CD4-positive, alpha-beta T cell treated with Interleukin-21 for 1 hour (primary cell): ENCODE data around the gene ERICH4.
"Not testable (repeated sequence)": the region's sequence is repeated elsewhere in the genome, so short reads cannot be mapped to it uniquely, and the experiment has no call there.

Experiments
- DNase-seq: peaks from one replicate; pipeline ENCODE4 v3.0.0-alpha.2; 2020

The ERICH4 gene

DNA sequence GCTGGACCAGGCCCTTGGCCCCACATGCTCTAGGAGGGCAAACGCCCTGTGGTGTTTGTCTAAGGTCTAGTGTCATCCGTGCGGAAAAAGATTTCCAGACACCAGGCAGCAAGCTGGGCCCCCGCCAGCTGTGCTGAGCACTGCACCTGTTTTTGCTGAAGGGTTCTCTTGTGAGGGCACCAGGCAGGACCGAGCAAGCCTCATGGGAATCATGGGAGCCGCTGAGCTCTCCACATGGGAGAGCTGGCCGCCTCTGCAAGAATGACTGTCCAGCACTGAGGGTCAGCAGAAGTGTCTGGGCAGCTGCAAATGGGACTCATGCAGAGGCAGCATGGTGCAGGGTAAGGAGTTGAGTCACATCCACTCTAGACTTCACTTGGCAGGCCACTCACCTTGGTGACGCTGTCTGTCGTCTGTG, 27.8 kb upstream of the ERICH4 start:
- no peak for DNase-seq

DNA sequence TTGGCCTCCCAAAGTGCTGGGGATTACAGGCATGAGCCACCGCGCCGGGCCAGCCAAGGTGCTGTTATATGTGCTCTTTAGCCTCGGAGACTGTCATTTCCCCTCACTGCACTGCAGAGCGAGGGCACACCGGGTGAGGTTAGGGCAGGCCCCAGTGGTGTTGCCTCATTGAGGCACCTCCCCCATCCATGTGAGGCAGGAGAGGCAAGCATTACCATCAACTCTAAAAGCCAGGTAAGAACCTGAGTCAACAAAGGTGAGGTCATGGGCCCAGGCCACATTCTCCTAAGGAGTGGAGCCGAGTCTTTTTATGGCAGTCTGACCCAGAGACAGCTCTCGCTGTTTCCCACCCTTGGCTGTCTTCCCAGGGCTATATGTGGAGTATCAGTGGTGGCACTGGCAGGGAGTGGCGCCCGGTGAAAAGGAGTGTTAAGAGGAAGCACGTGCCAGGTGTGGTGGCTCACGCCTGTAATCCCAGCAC, 26.7 kb upstream of the ERICH4 start:
- no peak for DNase-seq

DNA sequence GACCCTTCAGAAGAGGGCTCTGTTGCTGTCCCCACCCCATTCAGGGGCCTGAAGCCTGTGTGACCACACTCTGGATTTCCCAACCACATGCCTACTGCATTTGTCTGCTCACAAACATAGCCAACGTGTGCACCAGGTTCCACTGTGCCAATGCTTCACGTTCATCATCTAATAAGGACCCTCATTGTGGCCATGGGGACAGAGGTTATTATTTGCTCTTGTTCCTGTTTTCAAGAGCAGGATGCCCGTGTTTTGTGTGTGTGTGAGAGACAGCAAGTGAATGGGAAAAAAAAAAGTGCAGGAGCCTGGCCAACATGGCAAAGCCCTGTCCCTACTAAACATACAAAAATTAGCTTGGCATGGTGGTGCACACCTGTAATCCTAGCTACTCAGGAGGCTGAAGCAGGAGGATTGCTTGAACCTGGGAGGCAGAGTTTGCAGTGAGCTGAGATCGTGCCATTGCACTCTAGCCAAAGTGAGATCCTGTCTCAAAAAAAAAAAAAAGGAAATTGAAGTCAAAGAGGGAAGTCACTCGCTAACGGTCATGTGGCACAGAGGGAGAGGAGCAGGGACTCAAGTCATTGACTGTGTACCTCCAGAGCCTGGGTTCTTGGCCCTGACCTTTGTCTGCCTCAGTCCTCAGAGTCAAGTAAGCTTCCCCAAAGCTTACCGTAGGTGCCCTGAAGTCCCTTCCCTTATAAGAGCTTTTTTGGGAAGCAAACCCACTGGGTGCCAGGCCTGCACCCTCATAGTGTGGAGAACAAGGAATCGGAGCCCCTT, 22.7 kb upstream of the ERICH4 start:
- DNase-seq = no peak

DNA sequence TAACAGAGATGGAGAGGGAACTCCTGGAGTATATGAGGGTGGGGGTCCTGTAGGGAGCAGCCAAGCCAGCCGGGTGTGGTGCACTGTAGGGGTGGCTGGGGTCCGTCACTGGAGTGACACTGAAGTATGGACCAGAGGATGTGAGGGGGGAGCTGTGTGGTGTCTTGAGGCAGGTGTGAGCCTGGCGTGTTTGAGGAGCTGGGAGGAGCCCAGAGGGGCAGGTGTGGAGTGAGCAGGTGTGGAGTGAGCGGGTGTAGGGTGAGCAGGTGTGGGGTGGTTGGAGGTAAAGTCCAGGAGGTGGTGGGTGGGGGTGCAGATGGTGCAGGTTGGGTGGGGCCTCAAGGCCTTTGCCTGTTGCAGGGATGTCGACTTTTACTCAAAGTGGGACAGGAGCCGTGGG, 21.6 kb upstream of the ERICH4 start:
- DNase-seq = no peak

DNA sequence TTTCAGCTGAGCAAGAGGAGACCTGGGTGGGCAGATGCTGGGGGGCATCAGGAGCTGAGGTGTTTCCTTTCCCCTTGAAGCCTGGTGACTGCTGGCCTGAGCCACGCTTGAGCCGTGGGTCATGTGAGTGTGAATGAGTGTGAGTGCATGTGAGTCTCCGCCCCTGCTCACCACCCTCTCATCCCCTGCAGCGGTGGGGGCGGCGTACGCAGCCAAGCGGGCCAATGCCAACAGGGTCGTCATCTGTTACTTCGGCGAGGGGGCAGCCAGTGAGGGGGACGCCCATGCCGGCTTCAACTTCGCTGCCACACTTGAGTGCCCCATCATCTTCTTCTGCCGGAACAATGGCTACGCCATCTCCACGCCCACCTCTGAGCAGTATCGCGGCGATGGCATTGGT, 21.0 kb upstream of the ERICH4 start:
- no peak for DNase-seq

DNA sequence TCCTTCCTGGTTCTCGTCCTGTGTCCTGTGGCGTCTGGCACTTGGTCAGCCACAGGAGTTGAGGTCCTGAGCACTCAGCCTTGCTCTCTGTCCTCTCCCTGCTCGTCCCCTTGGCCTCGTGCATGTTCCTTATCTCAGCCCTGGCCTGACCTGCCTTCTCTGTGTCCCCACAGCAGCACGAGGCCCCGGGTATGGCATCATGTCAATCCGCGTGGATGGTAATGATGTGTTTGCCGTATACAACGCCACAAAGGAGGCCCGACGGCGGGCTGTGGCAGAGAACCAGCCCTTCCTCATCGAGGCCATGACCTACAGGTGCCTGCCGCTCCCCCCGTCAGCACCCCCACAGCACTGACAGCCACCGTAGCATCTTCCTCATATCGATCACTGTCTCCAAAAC, 20.5 kb upstream of the ERICH4 start:
- DNase-seq = no peak

DNA sequence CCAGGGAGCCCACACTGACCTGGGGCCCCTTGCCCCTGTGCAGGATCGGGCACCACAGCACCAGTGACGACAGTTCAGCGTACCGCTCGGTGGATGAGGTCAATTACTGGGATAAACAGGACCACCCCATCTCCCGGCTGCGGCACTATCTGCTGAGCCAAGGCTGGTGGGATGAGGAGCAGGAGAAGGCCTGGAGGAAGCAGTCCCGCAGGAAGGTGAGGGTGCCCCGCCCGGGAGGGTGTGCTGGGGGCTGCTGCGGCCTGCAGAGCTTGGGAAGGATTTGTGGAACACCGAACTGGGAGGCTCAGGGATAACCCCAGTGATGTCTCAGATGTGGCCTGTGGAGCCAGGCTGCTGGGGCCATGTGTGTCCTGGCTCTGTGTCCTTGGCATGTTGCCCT, 20.0 kb upstream of the ERICH4 start:
- DNase-seq = no peak

DNA sequence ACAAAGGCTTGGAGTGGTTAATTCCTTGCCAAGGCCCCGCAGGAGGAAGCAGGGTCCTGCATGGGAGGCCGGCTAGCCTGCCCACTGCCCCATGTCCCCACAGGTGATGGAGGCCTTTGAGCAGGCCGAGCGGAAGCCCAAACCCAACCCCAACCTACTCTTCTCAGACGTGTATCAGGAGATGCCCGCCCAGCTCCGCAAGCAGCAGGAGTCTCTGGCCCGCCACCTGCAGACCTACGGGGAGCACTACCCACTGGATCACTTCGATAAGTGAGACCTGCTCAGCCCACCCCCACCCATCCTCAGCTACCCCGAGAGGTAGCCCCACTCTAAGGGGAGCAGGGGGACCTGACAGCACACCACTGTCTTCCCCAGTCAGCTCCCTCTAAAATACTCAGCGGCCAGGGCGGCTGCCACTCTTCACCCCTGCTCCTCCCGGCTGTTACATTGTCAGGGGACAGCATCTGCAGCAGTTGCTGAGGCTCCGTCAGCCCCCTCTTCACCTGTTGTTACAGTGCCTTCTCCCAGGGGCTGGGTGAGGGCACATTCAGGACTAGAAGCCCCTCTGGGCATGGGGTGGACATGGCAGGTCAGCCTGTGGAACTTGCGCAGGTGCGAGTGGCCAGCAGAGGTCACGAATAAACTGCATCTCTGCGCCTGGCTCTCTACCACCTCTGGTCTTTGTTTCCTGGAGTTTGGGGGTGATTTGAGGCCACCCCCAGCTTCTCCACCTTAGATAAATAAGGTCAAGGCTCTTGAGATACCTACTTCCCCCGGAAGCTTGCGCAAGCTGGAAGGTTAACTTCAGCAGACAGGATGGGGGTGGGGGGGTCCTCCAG, 18.4 kb upstream of the ERICH4 start:
- DNase-seq = no peak

DNA sequence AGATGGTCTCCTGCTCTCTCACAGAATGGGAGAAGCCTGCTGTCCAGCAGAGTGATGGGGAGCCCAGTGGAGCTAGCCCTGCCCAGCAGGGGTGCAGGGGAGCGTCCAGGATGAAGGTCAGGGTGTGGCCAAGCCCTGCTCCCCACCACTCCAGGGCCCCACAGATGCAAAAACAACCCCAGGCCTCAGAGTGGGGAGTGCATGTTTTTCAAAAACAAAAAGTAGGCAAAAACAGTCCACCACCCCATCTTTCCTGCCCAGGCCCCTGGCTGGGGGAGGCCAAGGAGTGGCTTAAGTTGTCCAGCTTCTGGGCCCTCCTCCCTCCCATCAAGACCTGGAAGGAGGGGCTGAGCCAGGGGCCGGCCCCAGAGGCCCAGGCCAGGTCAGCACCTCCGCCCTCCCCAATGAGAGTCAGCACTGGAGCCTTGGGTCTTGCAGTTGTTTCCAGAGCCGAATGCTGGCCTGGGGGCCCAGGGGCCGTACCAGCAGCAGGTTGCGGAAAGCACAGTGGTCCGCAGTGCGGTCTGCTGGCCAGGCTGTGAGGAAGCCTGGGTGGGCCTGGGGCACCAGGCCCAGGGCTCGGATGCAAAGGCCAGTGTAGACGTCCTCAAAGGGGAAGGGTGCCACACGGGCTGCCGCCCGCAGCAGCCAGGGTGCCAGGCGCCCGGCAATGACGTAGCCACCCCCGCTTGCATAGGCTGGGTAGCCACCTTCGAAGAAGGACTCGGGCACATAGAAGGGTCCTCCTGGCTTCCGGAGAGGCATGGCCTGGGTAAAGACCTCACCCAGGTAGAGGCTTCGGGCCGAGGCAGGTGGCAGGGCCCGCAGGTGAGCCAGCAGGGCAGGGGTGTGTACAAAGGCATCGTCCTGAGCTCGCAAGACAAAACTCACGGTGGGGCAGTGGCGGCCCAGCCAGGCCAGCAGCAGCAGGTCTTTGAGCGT, 17.5 kb upstream of the ERICH4 start:
- DNase-seq = no peak

DNA sequence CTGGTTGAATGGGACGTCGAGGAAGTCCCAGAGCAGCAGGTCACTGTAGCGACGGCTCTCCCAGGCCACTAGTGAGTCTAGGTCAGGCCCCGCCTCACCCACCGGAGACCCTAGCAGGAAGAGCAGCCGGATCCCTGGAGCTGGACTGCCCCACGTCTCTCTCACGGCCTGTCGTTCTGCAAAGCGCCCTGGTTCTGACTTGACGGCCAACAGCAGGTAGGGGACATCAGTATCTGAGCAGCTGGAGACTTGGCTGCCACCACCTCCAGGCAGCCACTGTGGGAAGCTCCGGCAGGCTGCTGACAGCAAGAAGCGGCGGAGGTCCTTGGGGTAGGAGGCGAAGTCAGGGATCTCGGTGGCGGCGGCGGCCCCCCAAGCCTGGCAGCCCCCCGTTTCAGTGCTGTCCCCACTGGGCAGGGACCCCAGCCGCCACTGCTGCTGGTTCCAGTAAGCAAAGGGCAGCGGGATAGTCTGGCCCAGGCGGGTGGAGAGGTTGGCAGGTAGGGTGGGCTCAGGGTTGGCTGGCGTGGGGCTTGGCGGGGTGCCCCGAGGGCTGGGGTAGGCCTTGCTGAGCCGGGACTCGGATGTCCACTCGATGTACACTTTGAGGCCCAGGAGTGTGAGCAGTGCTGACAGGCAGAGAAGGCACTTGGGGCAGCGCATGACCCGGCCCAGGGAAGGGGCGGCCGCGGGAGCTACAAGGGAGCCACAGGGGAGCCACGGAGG, 16.7 kb upstream of the ERICH4 start:
- no peak for DNase-seq

DNA sequence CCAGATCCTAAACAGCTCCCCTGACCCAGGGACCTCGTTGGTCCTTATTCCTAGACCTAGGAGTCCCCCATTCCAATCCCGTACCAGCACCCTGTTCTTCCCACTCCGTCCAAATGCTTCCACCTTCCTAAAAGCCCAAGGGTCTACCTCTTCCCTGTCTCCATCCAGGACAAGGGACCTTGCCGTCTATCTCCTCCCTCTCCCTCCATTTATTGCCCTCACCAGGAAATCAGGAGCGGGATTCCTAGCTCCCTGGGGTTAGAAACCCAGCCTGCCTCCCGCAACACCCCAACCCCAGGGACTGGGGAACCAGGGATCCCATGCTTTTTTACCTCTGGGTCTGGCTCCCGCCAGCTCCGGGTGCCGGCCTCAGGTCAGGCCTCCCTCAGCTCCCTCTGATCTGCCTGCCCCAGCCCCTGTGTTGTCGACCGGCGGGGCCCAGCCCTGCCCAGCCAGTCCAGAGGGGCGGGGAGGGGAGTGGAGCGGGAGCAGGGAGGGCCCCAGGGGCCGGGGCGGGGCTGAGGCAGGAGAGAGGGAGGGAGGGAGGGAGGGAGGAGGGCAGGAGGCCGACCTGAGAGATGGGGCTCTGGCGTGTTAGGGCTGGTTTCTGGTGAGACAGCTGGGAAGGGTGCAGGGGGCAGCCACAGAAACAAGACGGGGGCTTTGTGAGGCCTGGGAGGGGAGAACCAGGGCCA, 15.9 kb upstream of the ERICH4 start, which contains the start of gene B3GNT8:
B3GNT8 (minus strand) TSS at position 423 of the 695 bp plus-strand sequence. CDS start 596 bp downstream, outside the sequence.
- peak; percentile 51 for DNase-seq

DNA sequence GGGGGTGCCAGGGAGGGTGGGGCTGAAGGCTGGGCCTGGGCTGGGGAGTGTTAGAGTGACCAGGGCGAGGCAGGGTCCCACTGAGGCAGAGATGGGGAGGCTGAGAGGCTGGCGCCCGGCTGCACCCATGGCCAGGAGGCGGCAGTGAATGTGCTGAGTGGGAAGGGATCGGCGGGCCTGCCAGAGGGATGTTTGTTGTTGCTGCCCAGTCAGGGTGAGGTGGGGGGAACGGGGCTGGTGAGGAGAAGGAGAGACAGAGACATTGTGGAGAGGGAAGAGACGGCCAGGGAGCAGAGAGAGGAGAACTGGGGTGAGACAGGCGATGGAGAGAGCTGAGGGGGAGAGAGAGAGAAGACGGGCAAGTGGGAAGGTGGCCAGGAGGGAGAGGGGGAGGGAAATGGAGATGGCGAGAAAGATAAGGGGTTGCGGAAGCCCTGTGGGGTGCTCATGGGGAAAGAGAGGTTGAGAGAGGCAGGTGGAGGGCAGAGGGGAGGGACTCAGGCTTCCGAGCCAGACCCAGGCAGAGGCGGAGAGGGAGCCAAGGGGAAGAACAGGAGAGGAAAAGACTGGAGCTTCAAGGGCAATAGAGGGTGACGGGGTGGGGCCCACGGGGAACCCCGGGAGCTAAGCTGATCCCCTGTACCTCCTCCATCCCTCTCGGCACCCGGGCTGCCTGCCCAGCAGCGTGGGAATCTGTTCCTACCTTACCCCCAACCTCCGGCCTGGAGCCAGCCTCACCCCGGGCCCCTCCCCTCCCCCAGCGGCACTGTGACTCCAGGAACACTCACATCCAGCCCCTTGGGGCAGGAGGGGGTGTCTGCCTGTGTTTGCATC, 15.1 kb upstream of the ERICH4 start:
- DNase-seq = peak; percentile 73

DNA sequence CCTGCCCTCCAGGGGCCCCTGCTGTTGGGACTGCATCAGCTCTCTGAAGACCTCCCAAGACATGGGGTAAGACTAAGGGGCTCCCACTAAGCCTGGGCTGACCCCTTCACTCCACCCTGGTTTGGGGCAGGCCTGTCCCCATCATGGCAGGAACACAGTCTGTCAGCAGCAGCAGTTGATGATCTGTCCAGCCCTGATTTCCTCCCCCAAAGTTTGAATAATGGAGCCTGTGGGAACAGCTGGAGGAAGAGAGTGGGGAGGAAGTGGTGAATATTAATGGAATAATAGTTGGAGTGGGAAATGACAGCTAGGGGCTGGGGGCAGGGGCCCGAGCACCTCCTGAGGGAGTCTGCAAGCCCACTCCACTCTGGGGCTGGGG, 14.5 kb upstream of the ERICH4 start:
- DNase-seq = no peak

DNA sequence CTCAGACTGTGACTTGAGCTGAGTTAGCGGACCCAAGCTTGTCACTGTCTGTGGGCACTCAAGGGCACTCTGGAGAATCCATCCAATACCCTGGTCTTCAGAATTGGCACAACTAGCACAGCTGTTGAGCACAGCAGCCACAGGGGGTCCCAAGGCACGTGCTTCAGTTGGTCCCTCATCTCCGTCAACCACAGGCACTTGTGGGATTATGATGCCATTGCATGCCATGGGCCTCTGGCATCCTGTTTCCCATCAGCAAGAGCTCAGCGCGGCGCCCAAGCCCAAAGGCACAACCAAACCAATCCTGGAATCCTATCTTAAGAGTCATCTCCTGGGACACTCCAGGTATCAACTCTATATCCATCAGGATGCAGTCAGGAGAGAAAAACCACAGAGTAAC, 12.0 kb upstream of the ERICH4 start:
- no peak for DNase-seq

DNA sequence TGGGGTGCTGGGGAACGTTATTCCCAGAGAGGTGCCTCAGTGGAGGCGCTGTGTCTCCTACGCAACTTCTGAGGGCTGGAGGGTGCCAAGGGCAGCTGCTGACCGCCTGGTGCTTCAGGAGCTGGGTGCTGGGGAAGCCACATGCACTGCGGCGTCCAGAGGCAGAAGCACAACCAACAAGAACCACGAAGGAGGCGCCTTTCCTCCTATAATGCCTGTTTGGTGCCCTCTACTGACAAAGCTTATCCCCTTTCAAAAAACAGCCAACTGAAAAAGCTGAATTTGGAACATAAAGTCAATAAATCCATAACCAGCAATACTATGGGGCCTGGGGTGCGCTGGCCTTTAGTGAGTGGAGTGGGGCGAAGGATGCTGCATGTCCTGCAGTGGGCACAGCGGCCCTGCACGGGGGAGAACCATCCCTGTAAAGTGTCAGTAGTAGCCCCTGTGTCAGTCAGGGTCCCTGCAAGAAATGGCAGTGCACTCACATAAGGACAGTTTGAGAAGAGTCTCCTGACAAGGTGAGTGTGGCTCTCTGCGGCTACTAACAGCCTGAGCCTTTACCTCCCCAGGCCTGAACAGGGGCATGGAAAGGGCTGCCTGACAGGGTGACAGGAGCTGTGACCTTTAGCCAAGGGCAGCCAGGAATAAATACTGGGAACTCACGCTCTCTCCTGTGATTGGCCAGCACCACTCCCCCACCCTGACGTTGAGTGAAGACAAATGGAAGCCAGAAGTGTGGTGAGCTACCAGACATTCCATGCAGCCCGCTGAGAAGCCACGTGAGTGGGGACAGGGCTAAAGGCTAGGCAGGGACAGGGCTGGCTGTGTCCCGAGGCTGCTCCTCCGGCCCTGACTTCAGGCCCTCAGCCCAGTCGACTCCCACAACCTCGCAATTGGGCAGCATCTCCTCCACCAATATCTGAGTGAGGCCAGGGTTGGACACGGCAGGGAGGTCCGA, 11.2 kb upstream of the ERICH4 start:
- peak; percentile 35 for DNase-seq

DNA sequence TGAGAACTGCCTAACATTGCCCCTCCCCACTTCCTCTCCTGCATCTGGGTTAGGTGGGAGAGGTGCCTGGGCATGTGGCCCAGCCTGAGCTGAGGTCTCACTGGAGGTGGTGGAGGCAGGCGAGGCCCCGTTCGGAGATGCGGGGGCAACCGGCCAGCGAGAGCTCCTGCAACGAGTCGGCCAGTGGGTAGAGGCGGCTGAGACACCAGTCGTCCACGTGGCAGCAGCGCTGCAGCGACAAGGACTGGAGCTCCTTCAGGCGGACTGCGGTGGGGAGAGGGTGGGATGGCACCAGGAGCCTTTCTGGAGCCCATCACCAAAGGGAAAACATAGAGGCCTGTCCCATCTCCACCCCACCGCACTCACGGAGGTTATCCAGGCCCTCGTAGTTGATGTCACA, 9.8 kb upstream of the ERICH4 start:
- no peak for DNase-seq

DNA sequence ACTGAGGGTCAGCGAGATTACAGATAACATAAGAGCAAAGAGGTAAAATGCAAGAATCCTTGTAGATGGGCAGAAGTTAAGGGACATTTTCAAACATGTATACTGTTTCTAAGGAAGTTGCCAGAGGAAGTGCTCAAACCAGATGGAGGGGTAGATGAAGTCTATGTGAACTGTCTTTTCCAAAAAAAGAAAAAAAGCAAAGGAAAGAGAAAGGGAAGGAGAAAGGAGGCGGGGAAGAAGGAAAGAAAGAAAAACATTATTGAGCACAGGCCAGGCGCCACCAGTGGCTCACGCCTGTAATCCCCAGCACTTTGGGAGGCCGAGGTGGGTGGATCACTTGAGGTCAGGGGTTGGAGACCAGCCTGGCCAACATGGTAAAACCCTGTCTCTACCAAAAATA, 8.5 kb upstream of the ERICH4 start:
- no peak for DNase-seq

DNA sequence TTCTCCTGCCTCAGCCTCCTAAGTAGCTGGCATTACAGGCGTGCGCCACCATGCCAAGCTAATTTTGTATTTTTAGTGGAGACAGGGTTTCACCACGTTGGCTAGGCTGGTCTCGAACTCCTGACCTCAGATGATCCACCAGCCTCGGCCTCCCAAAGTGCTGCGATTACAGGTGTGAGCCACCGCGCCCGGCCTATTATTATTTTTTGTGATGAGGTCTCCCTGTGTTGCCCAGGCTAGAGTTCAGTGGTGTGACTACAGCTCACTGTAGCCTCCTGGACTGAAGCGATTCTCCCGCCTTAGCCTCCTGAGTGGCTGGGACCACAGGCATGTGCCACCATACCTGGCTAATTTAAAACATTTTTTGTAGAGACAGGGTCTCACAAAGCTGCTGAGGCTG, 7.6 kb upstream of the ERICH4 start:
- not testable (repeated sequence) for DNase-seq

DNA sequence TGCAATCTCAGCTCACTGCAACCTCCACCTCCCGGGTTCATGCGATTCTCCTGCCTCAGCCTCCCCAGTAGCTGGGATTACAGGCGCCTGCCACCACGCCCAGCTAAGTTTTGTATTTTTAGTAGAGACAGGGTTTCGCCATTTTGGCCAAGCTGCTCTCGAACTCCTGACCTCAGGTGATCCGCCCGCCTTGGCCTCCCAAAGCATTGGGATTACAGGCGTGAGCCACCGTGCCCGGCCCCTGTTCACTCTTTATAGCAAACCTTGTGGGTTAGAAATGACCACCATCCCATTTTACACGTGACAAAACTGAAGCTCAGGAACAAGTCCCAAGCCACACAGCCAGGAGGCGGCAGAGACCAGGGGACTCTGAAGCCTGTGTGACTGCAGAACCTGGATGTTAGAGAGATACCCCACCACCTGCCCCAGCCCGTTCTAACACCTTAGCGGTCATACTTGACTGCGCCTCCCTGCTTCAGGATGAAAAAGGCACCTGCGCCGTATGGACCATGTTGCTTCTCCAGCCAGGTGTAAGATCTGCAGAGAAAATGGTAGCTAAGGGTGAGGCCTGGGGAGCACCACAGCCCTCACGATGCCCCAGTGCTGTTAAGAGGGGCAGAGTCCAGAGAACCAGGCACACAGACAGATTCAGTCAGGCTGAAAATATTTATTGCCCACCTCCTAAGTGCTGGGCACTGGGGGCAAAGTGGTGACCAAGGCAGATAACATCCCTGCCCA, 6.9 kb upstream of the ERICH4 start:
- no peak for DNase-seq
